A549 (cell line): ENCODE results near the gene ABCG4. TPM values are rescaled to one million over a fixed set of nuclear protein-coding genes. Genes with fewer than 3 reads are reported as not detected.

Experiments used
- ATAC-seq, 2 experiments: fragments of 200-7000 bp in 1 of 2; fragments of >200 bp in 1 of 2; cut with Nextera tagmentation in 1 of 2; cut with Tn5 transposase in 1 of 2; 3 replicates each; pipeline versions ENCODE4 v1.8.0 to v1.9.1; 2018 to 2020; ENCODE audit warnings: mild to moderate bottlenecking in 1 of 2, moderate library complexity in 1 of 2
- CTCF ChIA-PET: fragments of 300-600 bp; sonication (Branson Sonifier 250); formaldehyde crosslinking; extraction: SDS; loops from one replicate; lab custom pipeline; 2021; ENCODE audit warnings: antibody characterized with exemption, inconsistent platforms; lab: Yijun Ruan, JAX
- POLR2A ChIA-PET: fragments of 350-600 bp; formaldehyde crosslinking; extraction: SDS; loops from one replicate; lab custom pipeline; 2021; ENCODE audit warnings: antibody characterized with exemption, inconsistent platforms; lab: Yijun Ruan, JAX
- DNase-seq, 2 experiments: peaks; one replicate each; pipeline versions ENCODE4 v3.0.0 to v3.0.0-alpha.2; 2011 to 2016; ENCODE audit warnings: low read depth in 1 of 2, low spot score in 1 of 2
- FAIRE-seq: peaks from 2 replicates; lab custom pipeline; 2011; peaks lifted over from hg19 to GRCh38; lab: Jason Lieb, UNC
- H3K27ac ChIP-seq, 2 experiments: fragments of >200 bp; sonication (Bioruptor Twin); formaldehyde crosslinking; 3 replicates each; pipeline ENCODE4 v1.5.1; 2016 to 2017
- H3K4me1 ChIP-seq: fragments of >200 bp; sonication (Bioruptor Twin); formaldehyde crosslinking; 3 replicates; pipeline ENCODE4 v1.6.1; 2016
- H3K4me2 ChIP-seq: fragments of >200 bp; sonication (Bioruptor Twin); formaldehyde crosslinking; 3 replicates; pipeline ENCODE4 v1.6.1; 2016
- H3K4me3 ChIP-seq: fragments of >200 bp; sonication (Bioruptor Twin); formaldehyde crosslinking; 3 replicates; pipeline ENCODE4 v1.5.1; 2016
- H3K9me3 ChIP-seq: fragments of >200 bp; sonication (Bioruptor Twin); formaldehyde crosslinking; 3 replicates; pipeline ENCODE4 v1.6.1; 2016
- ATOH8 ChIP-seq: fragments of 250-450 bp; sonication (Bioruptor Pico); IDR thresholded peaks from 2 replicates; pipeline ENCODE4 v1.5.0; 2020; ENCODE audit warnings: low read depth, mild to moderate bottlenecking, moderate library complexity
- BHLHE40 ChIP-seq: IDR thresholded peaks from 2 replicates; pipeline ENCODE4 v1.6.1; 2012; ENCODE audit warnings: low read depth, low read length, inconsistent platforms
- CBX2 ChIP-seq: fragments of 200-600 bp; sonication (generic); IDR thresholded peaks from 2 replicates; pipeline ENCODE4 v1.6.1; 2016; ENCODE audit warnings: low read depth, mild to moderate bottlenecking, borderline replicate concordance
- CBX8 ChIP-seq: fragments of 200-600 bp; sonication (generic); IDR thresholded peaks from 2 replicates; pipeline ENCODE4 v1.6.1; 2016
- CEBPB ChIP-seq, 2 experiments: fragments of >200 bp in 1 of 2; sonication (Bioruptor Twin) in 1 of 2; formaldehyde crosslinking in 1 of 2; IDR thresholded peaks; 2 replicates each; pipeline ENCODE4 v1.6.1; 2012 to 2016
- CHD2 ChIP-seq: fragments of 150-350 bp; IDR thresholded peaks from 2 replicates; pipeline ENCODE4 v1.6.1; 2014; ENCODE audit warnings: low read length; ENCODE audit not compliant: partially characterized antibody
- CHD4 ChIP-seq: fragments of 200-600 bp; sonication (generic); IDR thresholded peaks from 2 replicates; pipeline ENCODE4 v1.6.1; 2016; ENCODE audit warnings: antibody characterized with exemption, mild to moderate bottlenecking, borderline replicate concordance
- CTCF ChIP-seq: fragments of >200 bp; sonication (Bioruptor Twin); formaldehyde crosslinking; IDR thresholded peaks from 3 replicates; pipeline ENCODE4 v1.5.1; 2016
- FOXS1 ChIP-seq: fragments of 250-450 bp; sonication (Bioruptor Pico); IDR thresholded peaks from 2 replicates; pipeline ENCODE4 v1.5.0; 2020; ENCODE audit warnings: mild to moderate bottlenecking, moderate library complexity
- GATA3 ChIP-seq: IDR thresholded peaks from 2 replicates; pipeline ENCODE4 v1.6.1; 2012; ENCODE audit warnings: borderline replicate concordance
- HDAC2 ChIP-seq: fragments of 200-600 bp; sonication (generic); IDR thresholded peaks from 2 replicates; pipeline ENCODE4 v1.6.1; 2016
- HOXB5 ChIP-seq: fragments of 250-450 bp; sonication (Bioruptor Pico); IDR thresholded peaks from 2 replicates; pipeline ENCODE4 v1.5.0; 2020; ENCODE audit warnings: mild to moderate bottlenecking, moderate library complexity
- JUN ChIP-seq, 2 experiments: fragments of >200 bp; sonication (Bioruptor Twin); formaldehyde crosslinking; IDR thresholded peaks; 2 replicates in 1 of 2; 3 replicates in 1 of 2; pipeline ENCODE4 v1.6.1; 2016 to 2017
- JUNB ChIP-seq: fragments of >200 bp; sonication (Bioruptor Twin); formaldehyde crosslinking; IDR thresholded peaks from 2 replicates; pipeline ENCODE4 v1.6.1; 2016
- KDM1A ChIP-seq: fragments of 200-600 bp; sonication (generic); IDR thresholded peaks from 2 replicates; pipeline ENCODE4 v1.6.1; 2016; ENCODE audit warnings: low read depth, mild to moderate bottlenecking
- MAZ ChIP-seq: fragments of 150-350 bp; IDR thresholded peaks from 2 replicates; pipeline ENCODE4 v1.6.1; 2014; ENCODE audit warnings: antibody characterized with exemption, low read depth, low read length, borderline replicate concordance
- MYC ChIP-seq: IDR thresholded peaks from 2 replicates; pipeline ENCODE4 v1.6.1; 2012; ENCODE audit warnings: mild to moderate bottlenecking, inconsistent platforms, low read length, improper control_type of control experiment, borderline replicate concordance
- NFE2L2 ChIP-seq: fragments of 150-350 bp; conservative IDR thresholded peaks from 2 replicates; pipeline ENCODE4 v1.6.1; 2014; ENCODE audit warnings: low read length
- NPAS2 ChIP-seq: fragments of 250-450 bp; sonication (Bioruptor Pico); IDR thresholded peaks from 2 replicates; pipeline ENCODE4 v1.8.0; 2022; ENCODE audit warnings: mild to moderate bottlenecking, moderate library complexity, borderline replicate concordance
- PHF8 ChIP-seq: fragments of 200-600 bp; sonication (generic); IDR thresholded peaks from 2 replicates; pipeline ENCODE4 v1.6.1; 2016; ENCODE audit warnings: low read depth, mild to moderate bottlenecking, antibody characterized with exemption, moderate library complexity, borderline replicate concordance
- POLR2AphosphoS2 ChIP-seq: conservative IDR thresholded peaks from 2 replicates; pipeline ENCODE4 v1.6.1; 2012; ENCODE audit warnings: low read length, improper control_type of control experiment, inconsistent platforms
- RAD21 ChIP-seq, 2 experiments: fragments of >200 bp in 1 of 2; sonication (Bioruptor Twin) in 1 of 2; formaldehyde crosslinking in 1 of 2; IDR thresholded peaks in 1 of 2; conservative IDR thresholded peaks in 1 of 2; 2 replicates in 1 of 2; 3 replicates in 1 of 2; pipeline ENCODE4 v1.6.1; 2012 to 2018; ENCODE audit warnings: inconsistent platforms in 1 of 2
- RARB ChIP-seq: fragments of 250-450 bp; sonication (Bioruptor Pico); IDR thresholded peaks from 2 replicates; pipeline ENCODE4 v1.8.0; 2021; ENCODE audit warnings: mild to moderate bottlenecking, moderate library complexity
- SMC3 ChIP-seq: fragments of >200 bp; sonication (Bioruptor Twin); formaldehyde crosslinking; IDR thresholded peaks from 3 replicates; pipeline ENCODE4 v1.6.1; 2018; ENCODE audit warnings: inconsistent platforms
- SREBF2 ChIP-seq: fragments of 450-650 bp; IDR thresholded peaks from 2 replicates; pipeline ENCODE4 v1.6.1; 2014; ENCODE audit warnings: mild to moderate bottlenecking, moderate library complexity
- TP53 ChIP-seq: fragments of 250-450 bp; sonication (Bioruptor Pico); IDR thresholded peaks from 2 replicates; pipeline ENCODE4 v1.5.0; 2021; ENCODE audit warnings: mild to moderate bottlenecking, moderate library complexity
- ZFP36 ChIP-seq: fragments of 450-650 bp; IDR thresholded peaks from 2 replicates; pipeline ENCODE4 v1.6.1; 2014; ENCODE audit warnings: borderline replicate concordance; ENCODE audit not compliant: partially characterized antibody
- ZSCAN20 ChIP-seq: fragments of 250-450 bp; sonication (Bioruptor Pico); IDR thresholded peaks from 2 replicates; pipeline ENCODE4 v1.8.0; 2022; ENCODE audit warnings: mild to moderate bottlenecking, moderate library complexity
- WGBS: methylation state at CpG from one replicate; pipeline ENCODE4 v1.1.6; 2017; ENCODE audit errors: missing lambda C conversion rate; 5-methylcytosine and 5-hydroxymethylcytosine counted together
- polyA plus RNA-seq, 4 experiments: library from polyadenylated mRNA; depleted of rRNA in 3 of 4; stranded (reverse); fragments of >200 nt; fragmentation: RNase III in 1 of 4; extraction: RNeasy Plus Mini Kit Qiagen cat#74134 plus additional on column Dnase treatment in 1 of 4; gene quantifications; 2 replicates in 3 of 4; 3 replicates in 1 of 4; pipeline ENCODE4 v1.2.3, GENCODE V29; 2011 to 2017
- TF ChIP-seq, protein P1 (sequence below): IDR thresholded peaks from 2 replicates; pipeline ENCODE4 v1.6.1; 2012
- TF ChIP-seq, protein P2 (sequence below): IDR thresholded peaks from 2 replicates; pipeline ENCODE4 v1.6.1; 2012
- TF ChIP-seq, protein P3 (sequence below): fragments of 150-350 bp; IDR thresholded peaks from 2 replicates; pipeline ENCODE4 v1.6.1; 2014; ENCODE audit warnings: low read depth, mild to moderate bottlenecking, low read length

Gene ABCG4
- polyA plus RNA-seq, 2 of the 4 experiments (the other 2 are of a cell fraction): 0.10 to 0.44 TPM

GRCh38 chr11:119116601-119117000, 32.3 kb upstream of the ABCG4 start:
- no peak for TF ChIP-seq KDM1A
- no peak for TF ChIP-seq ZFP36
- no peak for TF ChIP-seq GATA3
- no peak for TF ChIP-seq RAD21 (conservative IDR thresholded peaks at IDR 0.05 in 1 of 2, IDR thresholded peaks at IDR 0.05 in 1 of 2)
- no peak for TF ChIP-seq MAZ
- no peak for TF ChIP-seq CBX8
- TF ChIP-seq HOXB5 (CRISPR knock-in tag): no peak
- no peak for TF ChIP-seq CTCF
- no peak for TF ChIP-seq FOXS1
- no peak for TF ChIP-seq CEBPB (IDR thresholded peaks at IDR 0.05)
- TF ChIP-seq JUNB: no peak
- no peak for TF ChIP-seq BHLHE40
- TF ChIP-seq NPAS2 (CRISPR knock-in tag): no peak
- TF ChIP-seq, protein P1, sequence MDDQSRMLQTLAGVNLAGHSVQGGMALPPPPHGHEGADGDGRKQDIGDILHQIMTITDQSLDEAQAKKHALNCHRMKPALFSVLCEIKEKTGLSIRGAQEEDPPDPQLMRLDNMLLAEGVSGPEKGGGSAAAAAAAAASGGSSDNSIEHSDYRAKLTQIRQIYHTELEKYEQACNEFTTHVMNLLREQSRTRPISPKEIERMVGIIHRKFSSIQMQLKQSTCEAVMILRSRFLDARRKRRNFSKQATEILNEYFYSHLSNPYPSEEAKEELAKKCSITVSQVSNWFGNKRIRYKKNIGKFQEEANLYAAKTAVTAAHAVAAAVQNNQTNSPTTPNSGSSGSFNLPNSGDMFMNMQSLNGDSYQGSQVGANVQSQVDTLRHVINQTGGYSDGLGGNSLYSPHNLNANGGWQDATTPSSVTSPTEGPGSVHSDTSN: no peak
- no peak for TF ChIP-seq SREBF2
- no peak for TF ChIP-seq CHD4
- TF ChIP-seq MYC: no peak
- Histone ChIP-seq H3K27ac (no peak overlapping the region), H3K9me3 (no peaks in the 10 kb centered on the region), H3K4me3 (no peak overlapping the region), H3K4me2 (no peak overlapping the region), H3K4me1 (0 out of 3 replicates have a peak, but pooled peaks cover 4% of the 10 kb centered on the region)
- FAIRE-seq (no peak), DNase-seq (no peak), ATAC-seq (no peak)
- ChIA-PET CTCF (interaction anchor here (0.7 to 1.5 kb wide), 3 partner anchors 10 to 80 kb away, joined by 3 to 4 read pairs (median 3); partner anchors contain the start of gene C2CD2L), POLR2A (no interaction called here)
- 72% methylated on average over 5 of the region's 5 CpGs for WGBS

GRCh38 chr11:119117004-119117706, 31.7 kb upstream of the ABCG4 start:
- TF ChIP-seq POLR2AphosphoS2: no peak
- no peak for TF ChIP-seq ZSCAN20 (CRISPR knock-in tag)
- TF ChIP-seq HOXB5 (CRISPR knock-in tag): no peak
- TF ChIP-seq ATOH8 (CRISPR knock-in tag): no peak
- no peak for TF ChIP-seq CHD4
- TF ChIP-seq NFE2L2: no peak
- TF ChIP-seq CEBPB (IDR thresholded peaks at IDR 0.05): no peak
- TF ChIP-seq TP53 (CRISPR knock-in tag): no peak
- TF ChIP-seq, protein P2, sequence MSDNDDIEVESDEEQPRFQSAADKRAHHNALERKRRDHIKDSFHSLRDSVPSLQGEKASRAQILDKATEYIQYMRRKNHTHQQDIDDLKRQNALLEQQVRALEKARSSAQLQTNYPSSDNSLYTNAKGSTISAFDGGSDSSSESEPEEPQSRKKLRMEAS: no peak
- no peak for TF ChIP-seq CBX2
- TF ChIP-seq, protein P1: no peak
- TF ChIP-seq HDAC2: no peak
- no peak for TF ChIP-seq SMC3
- no peak for TF ChIP-seq PHF8
- no peak for TF ChIP-seq RARB (CRISPR knock-in tag)
- TF ChIP-seq JUN (IDR thresholded peaks at IDR 0.05): no peak
- TF ChIP-seq CHD2: no peak
- no peak for TF ChIP-seq RAD21 (conservative IDR thresholded peaks at IDR 0.05 in 1 of 2, IDR thresholded peaks at IDR 0.05 in 1 of 2)
- TF ChIP-seq, protein P3, sequence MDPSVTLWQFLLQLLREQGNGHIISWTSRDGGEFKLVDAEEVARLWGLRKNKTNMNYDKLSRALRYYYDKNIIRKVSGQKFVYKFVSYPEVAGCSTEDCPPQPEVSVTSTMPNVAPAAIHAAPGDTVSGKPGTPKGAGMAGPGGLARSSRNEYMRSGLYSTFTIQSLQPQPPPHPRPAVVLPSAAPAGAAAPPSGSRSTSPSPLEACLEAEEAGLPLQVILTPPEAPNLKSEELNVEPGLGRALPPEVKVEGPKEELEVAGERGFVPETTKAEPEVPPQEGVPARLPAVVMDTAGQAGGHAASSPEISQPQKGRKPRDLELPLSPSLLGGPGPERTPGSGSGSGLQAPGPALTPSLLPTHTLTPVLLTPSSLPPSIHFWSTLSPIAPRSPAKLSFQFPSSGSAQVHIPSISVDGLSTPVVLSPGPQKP: no peak
- 90% methylated on average over 3 of the region's 3 CpGs for WGBS
- no peak for ATAC-seq
- Histone ChIP-seq H3K9me3 (no peaks in the 10 kb centered on the region), H3K4me1 (peaks cover 5% of the 10 kb centered on the region; the same call in 1 of the 3 replicates), H3K4me3 (no peak overlapping the region), H3K27ac (no peak overlapping the region), H3K4me2 (no peak overlapping the region)
- POLR2A ChIA-PET: no interaction called here
- CTCF ChIA-PET: interaction anchor here (0.7 to 0.8 kb wide), 2 partner anchors 10 to 80 kb away, joined by 3 read pairs; partner anchors contain the start of gene C2CD2L
- DNase-seq: no peak
- no peak for FAIRE-seq
